Prostate gland (tissue), 2 donors: ENCODE measurements around the gene PMM2.

Source experiments
- CTCF ChIP-seq, 4 experiments: fragments of 200-600 bp in 2 of 4; fragments of 450-650 bp in 2 of 4; sonication (generic) in 2 of 4; IDR thresholded peaks; 1 replicate in 3 of 4; 2 replicates in 1 of 4; pipeline ENCODE4 v1.5.1; 2016 to 2019; ENCODE audit warnings: antibody characterized with exemption in 4 of 4, mild to moderate bottlenecking in 2 of 4, moderate library complexity in 2 of 4
- POLR2A ChIP-seq: fragments of 450-650 bp; IDR thresholded peaks from one replicate; pipeline ENCODE4 v1.6.1; 2016; ENCODE audit warnings: antibody characterized with exemption, mild to moderate bottlenecking
- POLR2AphosphoS5 ChIP-seq: sonication (generic); formaldehyde crosslinking; IDR thresholded peaks from one replicate; pipeline ENCODE4 v1.6.1; 2017; ENCODE audit warnings: antibody characterized with exemption

GRCh38 chr16:8751481-8752311 lies 45.9 kb upstream of the PMM2 start:
- TF ChIP-seq CTCF (IDR thresholded peaks at IDR 0.05) (no peak), POLR2AphosphoS5 (no peak), POLR2A (no peak)
